ENCODE results near the gene TAS2R41.

- TF ChIP-seq POLR2A (IDR thresholded peaks at IDR 0.05; ENCODE audit: low read depth, low read length) (no peak), POLR2AphosphoS5 (IDR thresholded peaks at IDR 0.05; ENCODE audit: low read depth, low read length) (no peak), TAF1 (IDR thresholded peaks at IDR 0.05; ENCODE audit: borderline replicate concordance, low read depth, low read length) (no peak)
Measured at GRCh38 chr7:143487061-143487460, 9.4 kb downstream of the TAS2R41 start.

Measured in GM12892 (cell line).